ENCODE results near the gene DNALI1. TPM values are rescaled to one million over a fixed set of nuclear protein-coding genes. Genes with fewer than 3 reads are reported as not detected.
A peak's percentile ranks its signal among the peaks of the same experiment; 100 is the strongest.

Gene DNALI1
- total RNA-seq, 4 donors from 2014 or later, result 1.5 to 4.0 (median 2.3) TPM

- Histone ChIP-seq H3K4me1 (peaks cover under 1 to 2% of the 10 kb centered on the region in 2 donors), H3K27me3 (no peaks in the 10 kb centered on the region), H3K9me3 (no peaks in the 10 kb centered on the region), H3K27ac (no peak overlapping the region), H3K4me3 (no peak overlapping the region), H3K36me3 (no peaks in the 10 kb centered on the region)
- in situ Hi-C loops (cut with MboI; ENCODE audit: low sequenced_read_pairs in 4 of 4) (loop anchor here in 1 of 4 donors (5.0 to 25.0 kb wide), 2 partner anchors 81 to 1236 kb away; no protein-coding TSS in a partner anchor), intact Hi-C loops (cut with DNase I; ENCODE audit: low total_unique reads) (no loop called here)
- TF ChIP-seq POLR2A (IDR thresholded peaks at IDR 0.05) (no peak), CTCF (IDR thresholded peaks at IDR 0.05 in 4 of 5, conservative IDR thresholded peaks at IDR 0.05 in 1 of 5) (no peak)
- DNase-seq (no peak), ATAC-seq (no peak)
Observed at GRCh38 chr1:37601441-37601840, 44.7 kb downstream of the DNALI1 start.

GRCh38 chr1:37602750-37603694 lies 46.3 kb downstream of the DNALI1 start:
- Histone ChIP-seq H3K36me3 (no peaks in the 10 kb centered on the region), H3K4me3 (no peak overlapping the region), H3K27ac (no peak overlapping the region), H3K27me3 (peaks cover 0 to 5% (median 0%) of the 10 kb centered on the region in 3 donors), H3K9me3 (no peaks in the 10 kb centered on the region), H3K4me1 (no peaks in the 10 kb centered on the region)
- in situ Hi-C loops (cut with MboI; ENCODE audit: low sequenced_read_pairs in 4 of 4), result loop anchor here in 1 of 4 donors (5.0 to 25.0 kb wide), 2 partner anchors 79 to 1234 kb away; no protein-coding TSS in a partner anchor
- ATAC-seq (no peak), DNase-seq (no peak)
- intact Hi-C loops (cut with DNase I; ENCODE audit: low total_unique reads), result no loop called here
- TF ChIP-seq POLR2A (IDR thresholded peaks at IDR 0.05) (no peak), CTCF (IDR thresholded peaks at IDR 0.05 in 4 of 5, conservative IDR thresholded peaks at IDR 0.05 in 1 of 5) (peak in 2 of 5 experiments; percentile 33 to 51)

- Histone ChIP-seq H3K4me1 (no peaks in the 10 kb centered on the region), H3K9me3 (no peaks in the 10 kb centered on the region), H3K36me3 (no peaks in the 10 kb centered on the region), H3K27ac (no peak overlapping the region), H3K27me3 (peaks cover 0 to 11% (median 0%) of the 10 kb centered on the region in 3 donors), H3K4me3 (no peak overlapping the region)
- no peak for DNase-seq
- in situ Hi-C loops (cut with MboI; ENCODE audit: low sequenced_read_pairs in 4 of 4) (loop anchor here in 1 of 4 donors (25.0 kb wide), 1 partner anchor 1232 kb away; no protein-coding TSS in a partner anchor), intact Hi-C loops (cut with DNase I; ENCODE audit: low total_unique reads) (no loop called here)
- ATAC-seq, result no peak
- no peak for TF ChIP-seq CTCF (IDR thresholded peaks at IDR 0.05 in 4 of 5, conservative IDR thresholded peaks at IDR 0.05 in 1 of 5)
- TF ChIP-seq POLR2A (IDR thresholded peaks at IDR 0.05), result no peak
Observed at GRCh38 chr1:37605061-37605650, 48.4 kb downstream of the DNALI1 start.

GRCh38 chr1:37605806-37606474 lies 49.2 kb downstream of the DNALI1 start:
- in situ Hi-C loops (cut with MboI; ENCODE audit: low sequenced_read_pairs in 4 of 4), result loop anchor here in 1 of 4 donors (25.0 kb wide), 1 partner anchor 1231 kb away; no protein-coding TSS in a partner anchor
- H3K36me3 ChIP-seq, result no peaks in the 10 kb centered on the region
- peaks cover 0 to 11% (median 0%) of the 10 kb centered on the region in 3 donors for H3K27me3 ChIP-seq
- ATAC-seq (no peak), DNase-seq (no peak)
- H3K27ac ChIP-seq, result no peak overlapping the region
- intact Hi-C loops (cut with DNase I; ENCODE audit: low total_unique reads), result no loop called here
- no peaks in the 10 kb centered on the region for H3K9me3 ChIP-seq
- H3K4me1 ChIP-seq, result no peaks in the 10 kb centered on the region
- TF ChIP-seq CTCF (IDR thresholded peaks at IDR 0.05 in 4 of 5, conservative IDR thresholded peaks at IDR 0.05 in 1 of 5), result no peak
- TF ChIP-seq POLR2A (IDR thresholded peaks at IDR 0.05), result no peak
- H3K4me3 ChIP-seq, result no peak overlapping the region

Data from gastrocnemius medialis (tissue), 4 donors.